HG03558 (cell line): ENCODE results near the gene EXOC4.

ENCODE experiments used
- ATAC-seq: cut with Tn5 transposase; IDR thresholded peaks from one replicate; pipeline ENCODE4 v1.9.1; 2021; ENCODE audit warnings: moderate number of reproducible peaks; ENCODE audit not compliant: unreplicated experiment; ENCODE audit errors: extremely low read depth

EXOC4 gene

GRCh38 chr7:133479456-133480065, 226.7 kb downstream of the EXOC4 start:
- no peak for ATAC-seq

GRCh38 chr7:133480868-133481267, 228.0 kb downstream of the EXOC4 start:
- no peak for ATAC-seq

- no peak for ATAC-seq
These were observed 228.8 kb downstream of the EXOC4 start for GRCh38 chr7:133481676-133482075.

GRCh38 chr7:133482599-133482998, 229.7 kb downstream of the EXOC4 start:
- ATAC-seq = no peak

GRCh38 chr7:133484086-133484485, 231.2 kb downstream of the EXOC4 start:
- no peak for ATAC-seq

- no peak for ATAC-seq
These were observed 237.0 kb downstream of the EXOC4 start for GRCh38 chr7:133489906-133490305.

- ATAC-seq = no peak
These were observed 238.4 kb downstream of the EXOC4 start for GRCh38 chr7:133491201-133491691.

- no peak for ATAC-seq
These were observed 239.2 kb downstream of the EXOC4 start for GRCh38 chr7:133491846-133492652.

GRCh38 chr7:133497061-133497460, 244.2 kb downstream of the EXOC4 start:
- no peak for ATAC-seq

GRCh38 chr7:133501771-133502170, 248.9 kb downstream of the EXOC4 start:
- ATAC-seq = no peak

GRCh38 chr7:133502498-133502897, 249.6 kb downstream of the EXOC4 start:
- no peak for ATAC-seq

GRCh38 chr7:133502972-133503371, 250.1 kb downstream of the EXOC4 start:
- no peak for ATAC-seq

GRCh38 chr7:133504825-133505224, 251.9 kb downstream of the EXOC4 start:
- no peak for ATAC-seq

- no peak for ATAC-seq
These were observed 256.9 kb downstream of the EXOC4 start for GRCh38 chr7:133509822-133510221.

GRCh38 chr7:133510326-133511055, 257.6 kb downstream of the EXOC4 start:
- ATAC-seq = no peak

GRCh38 chr7:133511252-133511651, 258.4 kb downstream of the EXOC4 start:
- no peak for ATAC-seq

- ATAC-seq = no peak
These were observed 258.8 kb downstream of the EXOC4 start for GRCh38 chr7:133511708-133512107.

- ATAC-seq = no peak
These were observed 259.7 kb downstream of the EXOC4 start for GRCh38 chr7:133512560-133512959.

GRCh38 chr7:133513608-133514007, 260.7 kb downstream of the EXOC4 start:
- no peak for ATAC-seq

- no peak for ATAC-seq
These were observed 261.7 kb downstream of the EXOC4 start for GRCh38 chr7:133514551-133514950.

GRCh38 chr7:133517766-133518165, 264.9 kb downstream of the EXOC4 start:
- ATAC-seq = no peak
